GM06990 (cell line): ENCODE data around the gene ATE1.

Source experiments
- DNase-seq: peaks from one replicate; pipeline ENCODE4 v3.0.0-alpha.2; 2011; ENCODE audit not compliant: insufficient read length; ENCODE audit errors: extremely low read depth
- H3K27me3 ChIP-seq: replicated peaks from 2 replicates; pipeline ENCODE4 v1.6.0; 2011; ENCODE audit warnings: low read length; ENCODE audit not compliant: control insufficient read depth, insufficient read depth
- H3K36me3 ChIP-seq: 2 replicates; pipeline ENCODE4 v1.5.1; 2011; ENCODE audit warnings: low read length; ENCODE audit not compliant: control insufficient read depth, insufficient read depth
- H3K4me3 ChIP-seq: replicated peaks from 2 replicates; pipeline ENCODE4 v1.5.1; 2011; ENCODE audit warnings: low read depth, mild to moderate bottlenecking, control low read depth, low read length
- TF ChIP-seq, protein P1 (sequence below): IDR thresholded peaks from 2 replicates; pipeline ENCODE4 v1.5.1; 2011; ENCODE audit warnings: low read length, control low read depth, mild to moderate bottlenecking, inconsistent platforms; ENCODE audit not compliant: insufficient read depth, poor library complexity, severe bottlenecking

Gene ATE1

GRCh38 chr10:121751191-121751760 is 176.6 kb downstream of the ATE1 start:
- no peaks in the 10 kb centered on the region for H3K27me3 ChIP-seq
- H3K4me3 ChIP-seq: no peak overlapping the region
- TF ChIP-seq, protein P1, sequence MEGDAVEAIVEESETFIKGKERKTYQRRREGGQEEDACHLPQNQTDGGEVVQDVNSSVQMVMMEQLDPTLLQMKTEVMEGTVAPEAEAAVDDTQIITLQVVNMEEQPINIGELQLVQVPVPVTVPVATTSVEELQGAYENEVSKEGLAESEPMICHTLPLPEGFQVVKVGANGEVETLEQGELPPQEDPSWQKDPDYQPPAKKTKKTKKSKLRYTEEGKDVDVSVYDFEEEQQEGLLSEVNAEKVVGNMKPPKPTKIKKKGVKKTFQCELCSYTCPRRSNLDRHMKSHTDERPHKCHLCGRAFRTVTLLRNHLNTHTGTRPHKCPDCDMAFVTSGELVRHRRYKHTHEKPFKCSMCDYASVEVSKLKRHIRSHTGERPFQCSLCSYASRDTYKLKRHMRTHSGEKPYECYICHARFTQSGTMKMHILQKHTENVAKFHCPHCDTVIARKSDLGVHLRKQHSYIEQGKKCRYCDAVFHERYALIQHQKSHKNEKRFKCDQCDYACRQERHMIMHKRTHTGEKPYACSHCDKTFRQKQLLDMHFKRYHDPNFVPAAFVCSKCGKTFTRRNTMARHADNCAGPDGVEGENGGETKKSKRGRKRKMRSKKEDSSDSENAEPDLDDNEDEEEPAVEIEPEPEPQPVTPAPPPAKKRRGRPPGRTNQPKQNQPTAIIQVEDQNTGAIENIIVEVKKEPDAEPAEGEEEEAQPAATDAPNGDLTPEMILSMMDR: no peak
- H3K36me3 ChIP-seq: no peaks in the 10 kb centered on the region
- no peak for DNase-seq

GRCh38 chr10:121747163-121747775 is 180.6 kb downstream of the ATE1 start:
- TF ChIP-seq, protein P1: no peak
- Histone ChIP-seq H3K36me3 (no peaks in the 10 kb centered on the region; the same call in 1 of the 2 replicates), H3K27me3 (no peaks in the 10 kb centered on the region), H3K4me3 (no peak overlapping the region)
- DNase-seq: no peak

- Histone ChIP-seq H3K36me3 (no peaks in the 10 kb centered on the region; the same call in 1 of the 2 replicates), H3K27me3 (no peaks in the 10 kb centered on the region), H3K4me3 (no peak overlapping the region)
- no peak for DNase-seq
- TF ChIP-seq, protein P1: no peak
These were observed 186.5 kb downstream of the ATE1 start for GRCh38 chr10:121741248-121741792.

DNA sequence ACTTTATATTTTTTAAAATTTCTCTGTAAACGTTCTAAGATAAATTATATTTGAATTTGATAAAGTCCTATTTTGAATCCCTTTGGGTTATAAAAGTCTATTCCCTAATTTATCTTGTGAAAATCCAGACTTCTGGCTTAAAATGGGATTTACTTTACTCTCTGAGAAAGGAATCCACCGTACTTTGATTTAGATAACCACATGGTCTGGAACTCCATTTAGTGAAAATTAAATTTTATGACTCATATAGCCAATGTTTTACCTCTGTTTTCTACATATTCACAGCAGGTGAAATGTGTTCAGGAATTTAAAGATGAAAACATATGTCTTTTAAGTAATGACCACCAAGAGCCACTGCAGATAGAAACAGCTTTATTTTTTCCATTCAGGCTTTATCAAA is 187.8 kb downstream of the ATE1 start:
- Histone ChIP-seq H3K27me3 (no peaks in the 10 kb centered on the region), H3K36me3 (no peaks in the 10 kb centered on the region; the same call in 1 of the 2 replicates), H3K4me3 (no peak overlapping the region)
- DNase-seq: no peak
- TF ChIP-seq, protein P1: no peak

DNA sequence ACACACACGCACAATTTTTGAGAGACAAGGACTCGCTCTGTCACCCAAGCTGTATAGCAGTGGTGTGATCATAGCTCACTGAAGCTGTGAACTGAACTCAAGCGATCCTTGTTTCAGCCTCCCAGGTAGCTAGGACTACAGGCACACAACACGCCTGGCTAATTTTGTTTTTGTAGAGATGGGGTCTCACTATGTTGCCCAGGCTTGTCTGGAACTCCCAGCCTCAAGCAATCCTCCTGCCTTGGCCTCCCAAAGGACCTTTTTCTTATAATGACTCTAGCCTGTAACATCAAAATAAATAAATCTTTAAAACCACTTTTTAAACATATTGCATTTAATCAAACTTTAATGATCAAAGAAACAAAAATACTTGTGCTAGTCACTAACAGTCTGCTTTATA is 188.7 kb downstream of the ATE1 start:
- Histone ChIP-seq H3K36me3 (no peaks in the 10 kb centered on the region; the same call in 1 of the 2 replicates), H3K4me3 (no peak overlapping the region), H3K27me3 (no peaks in the 10 kb centered on the region)
- TF ChIP-seq, protein P1: no peak
- no peak for DNase-seq
